Measurements from ENCODE around the gene COMMD3.
"Not testable (repeated sequence)": the region's sequence is repeated elsewhere in the genome, so short reads cannot be mapped to it uniquely, and the experiment has no call there.

The COMMD3 gene

DNA sequence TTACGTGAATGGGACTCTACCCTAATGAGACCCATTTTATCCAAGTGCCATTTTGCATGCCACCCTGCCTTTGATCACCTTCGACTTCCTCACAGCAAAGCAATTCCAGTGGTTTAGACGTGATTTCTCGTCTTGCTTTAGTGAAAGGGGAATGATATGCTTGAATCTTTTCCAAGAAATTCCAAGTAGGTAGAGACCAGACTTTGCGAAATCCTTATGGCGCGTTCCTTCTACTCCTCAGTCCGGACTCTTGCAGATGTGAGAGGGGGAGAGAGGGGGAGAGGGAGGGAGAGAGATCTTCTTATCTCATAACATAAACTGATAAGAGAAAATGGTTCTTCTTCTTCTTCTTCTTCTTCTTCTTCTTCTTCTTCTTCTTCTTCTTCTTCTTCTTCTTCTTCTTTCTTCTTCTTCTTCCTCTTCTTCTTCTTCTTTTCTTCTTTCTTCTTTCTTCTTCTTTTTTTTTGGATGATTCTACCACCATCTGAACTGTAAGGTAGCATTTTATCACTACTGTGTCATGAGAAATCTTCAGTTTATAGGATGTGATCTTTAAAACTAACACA, 30.0 kb downstream of the COMMD3 start:
- no peak overlapping the region for H3K4me3 ChIP-seq (replicated peaks; ENCODE audit: low read depth, low read length)
- TF ChIP-seq CTCF (IDR thresholded peaks at IDR 0.05; ENCODE audit: low read depth, low read length, missing control alignments) = no peak
- no peak for DNase-seq (ENCODE audit: extremely low read depth, low read depth)

- no peak for TF ChIP-seq CTCF (IDR thresholded peaks at IDR 0.05; ENCODE audit: low read depth, low read length, missing control alignments)
- no peak for DNase-seq (ENCODE audit: extremely low read depth, low read depth)
Measured at GRCh38 chr10:22349755-22350154, 33.6 kb downstream of the COMMD3 start.

GRCh38 chr10:22351131-22351703, 35.0 kb downstream of the COMMD3 start:
- H3K4me3 ChIP-seq (replicated peaks; ENCODE audit: low read depth, low read length) = no peak overlapping the region
- TF ChIP-seq CTCF (IDR thresholded peaks at IDR 0.05; ENCODE audit: low read depth, low read length, missing control alignments) = no peak

More at GRCh38 chr10:22349755-22350154, 33.6 kb downstream of the COMMD3 start:
- no peak overlapping the region for H3K4me3 ChIP-seq (replicated peaks; ENCODE audit: low read depth, low read length)

GRCh38 chr10:22356324-22356873, 40.2 kb downstream of the COMMD3 start:
- no peak for DNase-seq (ENCODE audit: extremely low read depth, low read depth)
- H3K4me3 ChIP-seq (replicated peaks; ENCODE audit: low read depth, low read length) = no peak overlapping the region
- TF ChIP-seq CTCF (IDR thresholded peaks at IDR 0.05; ENCODE audit: low read depth, low read length, missing control alignments) = no peak

More at GRCh38 chr10:22351131-22351703, 35.0 kb downstream of the COMMD3 start:
- DNase-seq (ENCODE audit: extremely low read depth, low read depth) = no peak

DNA sequence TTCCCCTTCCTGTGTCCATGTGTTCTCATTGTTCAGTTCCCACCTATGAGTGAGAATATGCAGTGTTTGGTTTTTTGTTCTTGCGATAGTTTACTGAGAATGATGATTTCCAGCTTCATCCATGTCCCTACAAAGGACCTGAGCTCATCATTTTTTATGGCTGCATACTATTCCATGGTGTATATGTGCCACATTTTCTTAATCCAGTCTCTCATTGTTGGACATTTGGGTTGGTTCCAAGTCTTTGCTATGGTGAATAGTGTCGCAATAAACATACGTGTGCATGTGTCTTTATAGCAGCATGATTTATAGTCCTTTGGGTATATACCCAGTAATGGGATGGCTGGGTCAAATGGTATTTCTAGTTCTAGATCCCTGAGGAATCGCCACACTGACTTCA, 41.6 kb downstream of the COMMD3 start:
- not testable (repeated sequence) for H3K4me3 ChIP-seq (replicated peaks; ENCODE audit: low read depth, low read length); DNase-seq (ENCODE audit: extremely low read depth, low read depth)

GRCh38 chr10:22363305-22363704, 47.1 kb downstream of the COMMD3 start:
- no peak overlapping the region for H3K4me3 ChIP-seq (replicated peaks; ENCODE audit: low read depth, low read length)
- no peak for TF ChIP-seq CTCF (IDR thresholded peaks at IDR 0.05; ENCODE audit: low read depth, low read length, missing control alignments)
- DNase-seq (ENCODE audit: extremely low read depth, low read depth) = no peak

GRCh38 chr10:22364407-22365140, 48.4 kb downstream of the COMMD3 start:
- TF ChIP-seq CTCF (IDR thresholded peaks at IDR 0.05; ENCODE audit: low read depth, low read length, missing control alignments) = no peak
- DNase-seq (ENCODE audit: extremely low read depth, low read depth) = no peak

More at GRCh38 chr10:22364407-22365140, 48.4 kb downstream of the COMMD3 start:
- no peak overlapping the region for H3K4me3 ChIP-seq (replicated peaks; ENCODE audit: low read depth, low read length)

Data from HFF-Myc (cell line).